Panc1 (cell line): Measurements from ENCODE around the gene ERI2. TPM values are rescaled to one million over a fixed set of nuclear protein-coding genes. Genes with fewer than 3 reads are reported as not detected.

ENCODE experiments used
- ATAC-seq: fragments of 200-7000 bp; cut with Tn5 transposase; 2 replicates; pipeline ENCODE4 v1.9.1; 2020; ENCODE audit warnings: mild to moderate bottlenecking, moderate library complexity
- BruUV-seq: library from RNA; stranded (reverse); fragments of 400-500 nt; replicated peaks from 2 replicates; lab custom pipeline; 2021; lab: Mats Ljungman, UMichigan
- CTCF ChIA-PET: fragments of 300-600 bp; sonication (Branson Sonifier 250); formaldehyde crosslinking; loops from one replicate; lab custom pipeline; 2022; ENCODE audit warnings: antibody characterized with exemption; lab: Charles Lee
- POLR2A ChIA-PET: fragments of 300-600 bp; sonication (Branson Sonifier 250); formaldehyde crosslinking; loops from one replicate; lab custom pipeline; 2022; ENCODE audit warnings: antibody characterized with exemption; lab: Charles Lee
- DNase-seq: peaks from one replicate; pipeline ENCODE4 v3.0.0-alpha.2; 2010; ENCODE audit warnings: low read depth, low spot score
- H3K27ac ChIP-seq: 2 replicates; pipeline ENCODE4 v1.5.1; 2011; ENCODE audit warnings: mild to moderate bottlenecking, low read length, inconsistent platforms
- H3K27me3 ChIP-seq: fragments of 200-500 bp; sonication (Bioruptor generic); 2 replicates; pipeline ENCODE4 v1.6.0; 2014; ENCODE audit warnings: low read length, inconsistent platforms; ENCODE audit not compliant: control insufficient read depth, insufficient read depth
- H3K36me3 ChIP-seq: fragments of 200-500 bp; sonication (Bioruptor generic); 2 replicates; pipeline ENCODE4 v1.5.1; 2014; ENCODE audit warnings: inconsistent platforms, mild to moderate bottlenecking, low read length, moderate library complexity; ENCODE audit not compliant: control insufficient read depth, insufficient read depth
- H3K4me1 ChIP-seq: 2 replicates; pipeline ENCODE4 v1.5.1; 2011; ENCODE audit warnings: inconsistent platforms, mild to moderate bottlenecking, low read length, moderate library complexity; ENCODE audit not compliant: control insufficient read depth, insufficient read depth
- H3K4me3 ChIP-seq, 2 experiments: 2 replicates each; pipeline ENCODE4 v1.5.1; 2011 to 2012; ENCODE audit warnings: low read depth in 2 of 2, low read length in 2 of 2, mild to moderate bottlenecking in 2 of 2, inconsistent platforms in 1 of 2, moderate library complexity in 1 of 2
- H3K9me3 ChIP-seq: fragments of 200-500 bp; sonication (Bioruptor generic); 2 replicates; pipeline ENCODE4 v1.5.1; 2014; ENCODE audit warnings: low read depth, mild to moderate bottlenecking, inconsistent platforms, low read length, moderate library complexity; ENCODE audit not compliant: control insufficient read depth, insufficient read depth
- POLR2AphosphoS5 ChIP-seq: IDR thresholded peaks from 2 replicates; pipeline ENCODE4 v1.6.1; 2012; ENCODE audit warnings: mild to moderate bottlenecking, low read depth, low read length, moderate library complexity
- REST ChIP-seq, 2 experiments: IDR thresholded peaks; 2 replicates each; pipeline ENCODE4 v1.6.1; 2011 to 2012; ENCODE audit warnings: low read depth in 2 of 2, control low read depth in 1 of 2, low read length in 1 of 2, mild to moderate bottlenecking in 1 of 2, moderate library complexity in 1 of 2; ENCODE audit not compliant: insufficient read depth in 1 of 2
- SIN3A ChIP-seq: IDR thresholded peaks from 2 replicates; pipeline ENCODE4 v1.6.1; 2012; ENCODE audit warnings: low read depth, mild to moderate bottlenecking, low read length, moderate library complexity, borderline replicate concordance; ENCODE audit not compliant: insufficient read depth
- TCF7L2 ChIP-seq: IDR thresholded peaks from 2 replicates; pipeline ENCODE4 v1.6.1; 2011; ENCODE audit warnings: mild to moderate bottlenecking, low read depth, low read length, inconsistent platforms
- in situ Hi-C: cut with HindIII; loops from 2 replicates; pipeline ENCODE4 v1.10.0; 2016; ENCODE audit warnings: low sequenced_read_pairs, low pct_unique_long_range_greater_than_20kb
- intact Hi-C: fragments of 100-400 bp; cut with micrococcal nuclease; formaldehyde crosslinking; loops from one replicate; pipeline ENCODE4 v1.10.0; 2022; ENCODE audit not compliant: unreplicated experiment
- total RNA-seq: library from RNA; stranded (reverse); gene quantifications from one replicate; pipeline ENCODE4 v1.2.1, GENCODE V29; 2021; ENCODE audit not compliant: unreplicated experiment
- TF ChIP-seq, protein P1 (sequence below): fragments of 450-650 bp; IDR thresholded peaks from 2 replicates; pipeline ENCODE4 v1.5.1; 2017; ENCODE audit warnings: mild to moderate bottlenecking

Gene ERI2
- total RNA-seq, 1 experiment from 2014 or later, result 20.4 TPM

DNA sequence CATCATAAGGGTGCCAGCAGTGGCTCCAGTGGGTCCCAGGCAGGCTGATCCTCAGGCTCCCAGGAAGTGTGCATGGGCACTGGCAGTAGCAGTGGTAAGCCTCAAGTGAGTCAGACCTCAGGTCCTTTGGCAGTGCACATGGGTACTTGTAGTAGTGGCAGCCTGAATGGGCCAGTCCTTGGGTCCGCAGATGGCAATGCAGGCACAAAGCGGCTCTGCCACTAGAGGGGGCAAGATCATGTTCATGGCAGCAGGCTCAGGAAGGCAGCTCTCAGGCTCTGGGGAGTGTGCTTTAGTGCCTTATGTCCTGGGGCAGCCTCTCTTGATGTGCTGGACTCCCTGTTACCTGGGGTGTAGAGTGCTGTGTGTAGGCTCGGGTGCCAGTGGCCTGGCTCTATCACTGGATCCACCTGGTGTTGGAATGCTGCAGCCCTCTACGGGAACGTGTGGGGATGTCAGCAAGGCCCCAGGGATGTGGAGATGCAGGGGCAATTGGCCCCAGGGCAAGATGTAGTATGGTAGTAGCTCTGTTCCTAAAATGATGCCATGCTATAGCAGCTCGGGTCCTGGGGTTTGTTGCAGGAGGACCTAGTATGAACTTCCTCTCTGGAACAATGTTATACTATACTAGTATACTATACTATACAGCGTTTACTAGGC, 31.4 kb downstream of the ERI2 start:
- H3K4me3 ChIP-seq, result no peak overlapping the region
- H3K36me3 ChIP-seq, result no peaks in the 10 kb centered on the region
- DNase-seq, result peak; percentile 73
- no TSS peak for BruUV-seq
- ChIA-PET POLR2A (no interaction called here), CTCF (interaction anchor here (0.5 kb wide), 1 partner anchor 33 kb away, joined by 5 read pairs; no protein-coding TSS in a partner anchor)
- H3K27ac ChIP-seq, result no peak overlapping the region
- in situ Hi-C loops (no loop called here), intact Hi-C loops (no loop called here)
- no peaks in the 10 kb centered on the region for H3K4me1 ChIP-seq
- H3K9me3 ChIP-seq, result no peaks in the 10 kb centered on the region
- ATAC-seq, result peak; percentile 98
- H3K27me3 ChIP-seq, result peaks cover 3% of the 10 kb centered on the region; the same call in 1 of the 2 replicates
- TF ChIP-seq TCF7L2 (no peak), SIN3A (no peak), REST (IDR thresholded peaks at IDR 0.05; ENCODE audit: insufficient read depth in 1 of 2, low read depth in 2 of 2, low read length in 1 of 2) (no peak), POLR2AphosphoS5 (no peak)
- TF ChIP-seq, protein P1, sequence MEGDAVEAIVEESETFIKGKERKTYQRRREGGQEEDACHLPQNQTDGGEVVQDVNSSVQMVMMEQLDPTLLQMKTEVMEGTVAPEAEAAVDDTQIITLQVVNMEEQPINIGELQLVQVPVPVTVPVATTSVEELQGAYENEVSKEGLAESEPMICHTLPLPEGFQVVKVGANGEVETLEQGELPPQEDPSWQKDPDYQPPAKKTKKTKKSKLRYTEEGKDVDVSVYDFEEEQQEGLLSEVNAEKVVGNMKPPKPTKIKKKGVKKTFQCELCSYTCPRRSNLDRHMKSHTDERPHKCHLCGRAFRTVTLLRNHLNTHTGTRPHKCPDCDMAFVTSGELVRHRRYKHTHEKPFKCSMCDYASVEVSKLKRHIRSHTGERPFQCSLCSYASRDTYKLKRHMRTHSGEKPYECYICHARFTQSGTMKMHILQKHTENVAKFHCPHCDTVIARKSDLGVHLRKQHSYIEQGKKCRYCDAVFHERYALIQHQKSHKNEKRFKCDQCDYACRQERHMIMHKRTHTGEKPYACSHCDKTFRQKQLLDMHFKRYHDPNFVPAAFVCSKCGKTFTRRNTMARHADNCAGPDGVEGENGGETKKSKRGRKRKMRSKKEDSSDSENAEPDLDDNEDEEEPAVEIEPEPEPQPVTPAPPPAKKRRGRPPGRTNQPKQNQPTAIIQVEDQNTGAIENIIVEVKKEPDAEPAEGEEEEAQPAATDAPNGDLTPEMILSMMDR, result peak; percentile 90

GRCh38 chr16:20773679-20774078, 32.6 kb downstream of the ERI2 start:
- in situ Hi-C loops, result no loop called here

More at GRCh38 chr16:20773679-20774078, 32.6 kb downstream of the ERI2 start:
- Histone ChIP-seq H3K27me3 (peaks cover 3% of the 10 kb centered on the region; the same call in 1 of the 2 replicates), H3K36me3 (no peaks in the 10 kb centered on the region), H3K4me3 (no peak overlapping the region), H3K27ac (no peak overlapping the region), H3K4me1 (no peaks in the 10 kb centered on the region), H3K9me3 (no peaks in the 10 kb centered on the region)
- CTCF ChIA-PET, result no interaction called here
- TF ChIP-seq SIN3A, result no peak
- TF ChIP-seq, protein P1, result no peak
- no peak for TF ChIP-seq TCF7L2
- TF ChIP-seq POLR2AphosphoS5, result no peak
- TF ChIP-seq REST (IDR thresholded peaks at IDR 0.05; ENCODE audit: insufficient read depth in 1 of 2, low read depth in 2 of 2, low read length in 1 of 2), result no peak
- POLR2A ChIA-PET, result no interaction called here
- DNase-seq, result no peak
- intact Hi-C loops, result no loop called here
- BruUV-seq, result no TSS peak
- no peak for ATAC-seq
